ENCODE measurements around the gene NRSN2. TPM values are rescaled to one million over a fixed set of nuclear protein-coding genes. Genes with fewer than 3 reads are reported as not detected.
"Not testable (repeated sequence)": the region's sequence is repeated elsewhere in the genome, so short reads cannot be mapped to it uniquely, and the experiment has no call there.

The NRSN2 gene
- total and polyA plus RNA-seq, 2 experiments from 2014 or later: 111 to 170 TPM

GRCh38 chr20:330233-331149 is 16.4 kb upstream of the NRSN2 start:
- no peaks in the 10 kb centered on the region for H3K27me3 ChIP-seq
- no peaks in the 10 kb centered on the region for H3K36me3 ChIP-seq
- H3K4me1 ChIP-seq (ENCODE audit: low read depth): peaks cover 19% of the 10 kb centered on the region
- TF ChIP-seq, protein P1, sequence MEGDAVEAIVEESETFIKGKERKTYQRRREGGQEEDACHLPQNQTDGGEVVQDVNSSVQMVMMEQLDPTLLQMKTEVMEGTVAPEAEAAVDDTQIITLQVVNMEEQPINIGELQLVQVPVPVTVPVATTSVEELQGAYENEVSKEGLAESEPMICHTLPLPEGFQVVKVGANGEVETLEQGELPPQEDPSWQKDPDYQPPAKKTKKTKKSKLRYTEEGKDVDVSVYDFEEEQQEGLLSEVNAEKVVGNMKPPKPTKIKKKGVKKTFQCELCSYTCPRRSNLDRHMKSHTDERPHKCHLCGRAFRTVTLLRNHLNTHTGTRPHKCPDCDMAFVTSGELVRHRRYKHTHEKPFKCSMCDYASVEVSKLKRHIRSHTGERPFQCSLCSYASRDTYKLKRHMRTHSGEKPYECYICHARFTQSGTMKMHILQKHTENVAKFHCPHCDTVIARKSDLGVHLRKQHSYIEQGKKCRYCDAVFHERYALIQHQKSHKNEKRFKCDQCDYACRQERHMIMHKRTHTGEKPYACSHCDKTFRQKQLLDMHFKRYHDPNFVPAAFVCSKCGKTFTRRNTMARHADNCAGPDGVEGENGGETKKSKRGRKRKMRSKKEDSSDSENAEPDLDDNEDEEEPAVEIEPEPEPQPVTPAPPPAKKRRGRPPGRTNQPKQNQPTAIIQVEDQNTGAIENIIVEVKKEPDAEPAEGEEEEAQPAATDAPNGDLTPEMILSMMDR (IDR thresholded peaks at IDR 0.05; ENCODE audit: low read depth, low read length): peak; percentile 86
- DNase-seq (ENCODE audit: low read depth in 1 of 2, low spot score in 1 of 2): peak; percentile 78 to 82
- H3K4me3 ChIP-seq: no peak overlapping the region
- peak overlapping the region; percentile 63 for H3K27ac ChIP-seq
- no peaks in the 10 kb centered on the region for H3K9me3 ChIP-seq (ENCODE audit: low read depth)

DNA sequence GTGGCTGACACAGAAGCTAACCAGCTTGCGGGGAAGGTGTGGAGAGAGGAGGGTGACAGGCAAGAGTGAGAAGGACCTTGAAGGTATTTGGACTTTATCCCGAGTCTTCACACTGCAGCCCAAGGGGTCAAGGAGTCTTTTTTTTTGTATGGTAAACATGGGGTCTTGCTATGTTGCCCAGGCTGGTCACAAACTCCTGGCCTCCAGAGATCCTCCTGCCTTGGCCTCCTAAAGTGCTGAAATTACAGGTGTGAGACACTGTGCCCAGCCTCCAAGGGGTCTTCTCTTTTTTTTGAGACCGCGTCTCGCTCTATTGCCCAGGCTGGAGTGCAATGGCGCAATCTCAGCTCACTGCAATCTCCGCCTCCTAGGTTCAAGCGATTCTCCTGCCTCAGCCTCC is 12.3 kb upstream of the NRSN2 start:
- peaks cover 7% of the 10 kb centered on the region for H3K4me1 ChIP-seq (ENCODE audit: low read depth)
- no peaks in the 10 kb centered on the region for H3K36me3 ChIP-seq
- no peak overlapping the region for H3K27ac ChIP-seq
- H3K27me3 ChIP-seq: no peaks in the 10 kb centered on the region
- no peak for DNase-seq (ENCODE audit: low read depth in 1 of 2, low spot score in 1 of 2)
- TF ChIP-seq, protein P1 (IDR thresholded peaks at IDR 0.05; ENCODE audit: low read depth, low read length): no peak
- H3K9me3 ChIP-seq (ENCODE audit: low read depth): no peaks in the 10 kb centered on the region
- no peak overlapping the region for H3K4me3 ChIP-seq

- H3K36me3 ChIP-seq; H3K4me1 ChIP-seq (ENCODE audit: low read depth); H3K4me3 ChIP-seq; H3K9me3 ChIP-seq (ENCODE audit: low read depth); DNase-seq (ENCODE audit: low read depth in 1 of 2, low spot score in 1 of 2); H3K27me3 ChIP-seq; H3K27ac ChIP-seq: not testable (repeated sequence)
Measured at GRCh38 chr20:336040-336439, 10.9 kb upstream of the NRSN2 start.

GRCh38 chr20:341682-342081 is 5.2 kb upstream of the NRSN2 start:
- H3K4me1 ChIP-seq (ENCODE audit: low read depth): peaks cover 3% of the 10 kb centered on the region
- no peak overlapping the region for H3K27ac ChIP-seq
- DNase-seq (ENCODE audit: low read depth in 1 of 2, low spot score in 1 of 2): peak in 1 of 2 donors; percentile 76
- no peak overlapping the region for H3K4me3 ChIP-seq
- no peaks in the 10 kb centered on the region for H3K36me3 ChIP-seq
- H3K27me3 ChIP-seq: no peaks in the 10 kb centered on the region
- no peaks in the 10 kb centered on the region for H3K9me3 ChIP-seq (ENCODE audit: low read depth)
- TF ChIP-seq, protein P1 (IDR thresholded peaks at IDR 0.05; ENCODE audit: low read depth, low read length): no peak

- TF ChIP-seq, protein P1 (IDR thresholded peaks at IDR 0.05; ENCODE audit: low read depth, low read length): no peak
- no peaks in the 10 kb centered on the region for H3K36me3 ChIP-seq
- H3K4me3 ChIP-seq: no peak overlapping the region
- H3K27me3 ChIP-seq: no peaks in the 10 kb centered on the region
- H3K4me1 ChIP-seq (ENCODE audit: low read depth): peaks cover 3% of the 10 kb centered on the region
- no peak overlapping the region for H3K27ac ChIP-seq
- H3K9me3 ChIP-seq (ENCODE audit: low read depth): no peaks in the 10 kb centered on the region
- DNase-seq (ENCODE audit: low read depth in 1 of 2, low spot score in 1 of 2): no peak
Measured at GRCh38 chr20:343107-343506, 3.8 kb upstream of the NRSN2 start.

- Histone ChIP-seq H3K4me3 (peak overlapping the region; percentile 79), H3K4me1 (ENCODE audit: low read depth) (peaks cover 10% of the 10 kb centered on the region), H3K27me3 (no peaks in the 10 kb centered on the region), H3K9me3 (ENCODE audit: low read depth) (no peaks in the 10 kb centered on the region), H3K27ac (peak overlapping the region; percentile 93), H3K36me3 (peaks cover 6% of the 10 kb centered on the region)
- no peak for DNase-seq (ENCODE audit: low read depth in 1 of 2, low spot score in 1 of 2)
- TF ChIP-seq, protein P1 (IDR thresholded peaks at IDR 0.05; ENCODE audit: low read depth, low read length): no peak
Measured at GRCh38 chr20:346033-346639, 775 bp upstream of the NRSN2 start.

All from cardiac muscle cell (in vitro differentiated cells and primary cell).